K562 (cell line): Measurements from ENCODE around the gene CDC20. TPM values are rescaled to one million over a fixed set of nuclear protein-coding genes. Genes with fewer than 3 reads are reported as not detected.
A peak's percentile ranks its signal among the peaks of the same experiment; 100 is the strongest.

Experiments
- CREB3L1 ChIP-seq: fragments of 450-650 bp; IDR thresholded peaks from 2 replicates; pipeline ENCODE4 v1.6.1; 2014; ENCODE audit warnings: low read depth, mild to moderate bottlenecking, moderate library complexity, borderline replicate concordance
- DACH1 ChIP-seq: fragments of 450-650 bp; IDR thresholded peaks from 2 replicates; pipeline ENCODE4 v1.6.1; 2018; ENCODE audit not compliant: partially characterized antibody
- ERF ChIP-seq: fragments of 450-650 bp; formaldehyde crosslinking; IDR thresholded peaks from 2 replicates; pipeline ENCODE4 v1.4.0; 2020; ENCODE audit warnings: mild to moderate bottlenecking, mixed read lengths
- HDAC1 ChIP-seq, 2 experiments: fragments of 450-650 bp; IDR thresholded peaks; 2 replicates each; pipeline ENCODE4 v1.6.1; 2016 to 2017; ENCODE audit warnings: inconsistent platforms in 1 of 2, mild to moderate bottlenecking in 1 of 2, moderate library complexity in 1 of 2
- MXI1 ChIP-seq: IDR thresholded peaks from 2 replicates; pipeline ENCODE4 v1.6.1; 2011; ENCODE audit warnings: low read depth, mild to moderate bottlenecking, improper control_type of control experiment, low read length
- PHF20 ChIP-seq: fragments of 450-650 bp; IDR thresholded peaks from 2 replicates; pipeline ENCODE4 v1.6.1; 2018; ENCODE audit not compliant: partially characterized antibody
- POLR2G ChIP-seq: fragments of 200-400 bp; formaldehyde crosslinking; IDR thresholded peaks from 2 replicates; pipeline ENCODE4 v1.6.1; 2017; ENCODE audit warnings: low read depth, mild to moderate bottlenecking, antibody characterized with exemption, low read length, moderate library complexity
- TOE1 ChIP-seq, 2 experiments: fragments of 450-650 bp in 1 of 2; sonication (generic) in 1 of 2; formaldehyde crosslinking in 1 of 2; IDR thresholded peaks; 2 replicates each; pipeline versions ENCODE4 v1.7.1 to v1.8.0; 2016 to 2022; ENCODE audit warnings: borderline replicate concordance in 2 of 2, mild to moderate bottlenecking in 2 of 2, antibody characterized with exemption in 1 of 2, inconsistent platforms in 1 of 2, low read depth in 1 of 2, missing genetic modification reagents in 1 of 2, moderate library complexity in 1 of 2
- UBTF ChIP-seq, 2 experiments: IDR thresholded peaks; 2 replicates each; pipeline ENCODE4 v1.6.1; 2012; ENCODE audit warnings: improper control_type of control experiment in 2 of 2, low read depth in 2 of 2, low read length in 2 of 2, borderline replicate concordance in 1 of 2
- ZKSCAN8 ChIP-seq: fragments of 200-800 bp; sonication (Bioruptor generic); IDR thresholded peaks from 2 replicates; pipeline ENCODE4 v1.6.1; 2016; ENCODE audit warnings: missing genetic modification characterization, missing compliant biosample characterization
- ZNF316 ChIP-seq: fragments of 450-650 bp; IDR thresholded peaks from 2 replicates; pipeline ENCODE4 v1.6.1; 2016
- ZNF707 ChIP-seq: fragments of 250-450 bp; sonication (Bioruptor Pico); conservative IDR thresholded peaks from 2 replicates; pipeline ENCODE4 v1.8.0; 2022; ENCODE audit warnings: inconsistent platforms, mild to moderate bottlenecking, moderate library complexity
- polyA plus RNA-seq, 8 experiments: library from polyadenylated mRNA; depleted of rRNA in 4 of 8; stranded (reverse) in 5 of 8; unstranded in 3 of 8; fragments of >200 nt; fragmentation: Nextera tagmentation in 2 of 8; fragmentation: Illumina TruSeq in 1 of 8; extraction: Ambion mirVana in 2 of 8; extraction: Trizol in 1 of 8; gene quantifications; 2 replicates each; pipeline versions ENCODE4 v1.2.1 to v1.2.3, GENCODE V29; 2011 to 2014; ENCODE audit warnings: inconsistent platforms in 1 of 8, missing spikeins in 1 of 8
- total RNA-seq, 7 experiments: library from RNA; depleted of rRNA in 6 of 7; stranded (reverse); fragments of >200 nt in 6 of 7; fragmentation: Illumina TruSeq in 2 of 7; extraction: Trizol in 2 of 7; gene quantifications; 2 replicates each; pipeline versions ENCODE4 v1.2.1 to v1.2.3, GENCODE V29; 2011 to 2021; ENCODE audit warnings: low replicate concordance in 1 of 7

Gene CDC20
- total and polyA plus RNA-seq, 9 of the 15 experiments (the other 6 are each of a cell fraction or from before 2014, with no cell fraction given), result 45.2 to 224 (median 121) TPM

GRCh38 chr1:43367026-43367903 lies 8.5 kb downstream of the CDC20 start (continued):
- TF ChIP-seq ZKSCAN8 (no peak), DACH1 (peak; percentile 29), ZNF707 (CRISPR knock-in tag) (no peak), HDAC1 (IDR thresholded peaks at IDR 0.05) (peak in 1 of 2 experiments; percentile 83; a peak in 2 of 4 replicates), UBTF (IDR thresholded peaks at IDR 0.05; ENCODE audit: borderline replicate concordance in 1 of 2, low read depth in 2 of 2, low read length in 2 of 2) (peak; percentile 82 to 86; a peak in 3 of 4 replicates), ERF (CRISPR knock-in tag) (no peak), CREB3L1 (no peak), PHF20 (peak; percentile 25), ZNF316 (no peak), MXI1 (peak; percentile 71; the same call in 1 of the 2 replicates), POLR2G (peak; percentile 55; the same call in 1 of the 2 replicates), TOE1 (IDR thresholded peaks at IDR 0.05; ENCODE audit: borderline replicate concordance) (peak; percentile 48; the same call in 1 of the 2 replicates), TOE1 (CRISPR knock-in tag; IDR thresholded peaks at IDR 0.05; ENCODE audit: borderline replicate concordance, low read depth) (no peak)
